DOHH2 (cell line): Measurements from ENCODE around the gene ADCY3.

Experiments used
- H3F3A ChIP-seq: fragments of 200-600 bp; sonication (generic), shearing (Covaris generic); 2 replicates; pipeline ENCODE4 v1.6.0; 2016; ENCODE audit warnings: antibody characterized with exemption, mild to moderate bottlenecking; ENCODE audit not compliant: control insufficient read depth, insufficient read depth
- H3K27ac ChIP-seq: fragments of 200-600 bp; sonication (generic); 2 replicates; pipeline ENCODE4 v1.5.1; 2014; ENCODE audit warnings: low read depth, mild to moderate bottlenecking, low read length, moderate library complexity
- H3K27me3 ChIP-seq: fragments of 200-600 bp; sonication (generic); 2 replicates; pipeline ENCODE4 v1.6.1; 2014; ENCODE audit warnings: mild to moderate bottlenecking, low read length, mixed read lengths; ENCODE audit not compliant: control insufficient read depth
- H3K36me3 ChIP-seq: fragments of 200-600 bp; sonication (generic); 2 replicates; pipeline ENCODE4 v1.6.1; 2014; ENCODE audit warnings: mild to moderate bottlenecking, low read length, moderate library complexity, mixed read lengths; ENCODE audit not compliant: control insufficient read depth
- H3K4me1 ChIP-seq: fragments of 200-600 bp; sonication (generic); 2 replicates; pipeline ENCODE4 v1.6.1; 2014; ENCODE audit warnings: mild to moderate bottlenecking, low read length, mixed read lengths; ENCODE audit not compliant: control insufficient read depth
- H3K4me2 ChIP-seq: fragments of 200-600 bp; sonication (generic); 2 replicates; pipeline ENCODE4 v1.6.0; 2014; ENCODE audit warnings: mild to moderate bottlenecking, low read length, moderate library complexity
- H3K4me3 ChIP-seq: fragments of 200-600 bp; sonication (generic); 2 replicates; pipeline ENCODE4 v1.5.1; 2014; ENCODE audit warnings: mild to moderate bottlenecking, low read length, mixed read lengths
- H3K79me2 ChIP-seq: fragments of 200-600 bp; sonication (generic); 2 replicates; pipeline ENCODE4 v1.6.1; 2014; ENCODE audit warnings: mild to moderate bottlenecking, low read length, mixed read lengths; ENCODE audit not compliant: control insufficient read depth
- H3K9me2 ChIP-seq: fragments of 200-600 bp; sonication (generic); replicated peaks from 2 replicates; pipeline ENCODE4 v1.6.1; 2014; ENCODE audit warnings: mild to moderate bottlenecking, low read length, mixed read lengths; ENCODE audit not compliant: control insufficient read depth
- H3K9me3 ChIP-seq: fragments of 200-600 bp; sonication (generic); 2 replicates; pipeline ENCODE4 v1.6.1; 2014; ENCODE audit warnings: antibody characterized with exemption, low read length, mixed read lengths; ENCODE audit not compliant: control insufficient read depth, insufficient read depth
- H4K20me1 ChIP-seq: fragments of 200-600 bp; sonication (generic); 2 replicates; pipeline ENCODE4 v1.6.0; 2014; ENCODE audit warnings: low read depth, mild to moderate bottlenecking, antibody characterized with exemption, low read length, moderate library complexity; ENCODE audit not compliant: control insufficient read depth, insufficient read depth
- CTCF ChIP-seq: fragments of 200-600 bp; sonication (generic); IDR thresholded peaks from one replicate; pipeline ENCODE4 v1.5.1; 2014; ENCODE audit warnings: antibody characterized with exemption, mild to moderate bottlenecking, low read depth, low read length; ENCODE audit not compliant: poor library complexity, severe bottlenecking
- EZH2phosphoT487 ChIP-seq: fragments of 200-600 bp; sonication (generic); IDR thresholded peaks from 2 replicates; pipeline ENCODE4 v1.6.1; 2017; ENCODE audit warnings: borderline replicate concordance, mild to moderate bottlenecking, antibody characterized with exemption, low read length, moderate library complexity, mixed read lengths

The ADCY3 gene

GRCh38 chr2:24918326-24919036, 1.6 kb downstream of the ADCY3 start:
- Histone ChIP-seq H4K20me1 (peaks cover 19% of the 10 kb centered on the region; the same call in 1 of the 2 replicates), H3K9me2 (no peaks in the 10 kb centered on the region), H3K79me2 (peaks cover 67% of the 10 kb centered on the region), H3K9me3 (no peaks in the 10 kb centered on the region), H3K4me2 (peak overlapping the region; percentile 100), H3K4me3 (peak overlapping the region; percentile 100), H3K27ac (no peak overlapping the region), H3K36me3 (peaks cover 55% of the 10 kb centered on the region), H3K4me1 (peaks cover 37% of the 10 kb centered on the region), H3F3A (0 out of 2 replicates have a peak, but pooled peaks cover 2% of the 10 kb centered on the region), H3K27me3 (no peaks in the 10 kb centered on the region)
- TF ChIP-seq EZH2phosphoT487 (no peak), CTCF (no peak)

- no peaks in the 10 kb centered on the region for H3K27me3 ChIP-seq
- H3K9me2 ChIP-seq = no peaks in the 10 kb centered on the region
- peaks cover 62% of the 10 kb centered on the region for H3K36me3 ChIP-seq
- H3F3A ChIP-seq = 0 out of 2 replicates have a peak, but pooled peaks cover 2% of the 10 kb centered on the region
- peaks cover 19% of the 10 kb centered on the region; the same call in 1 of the 2 replicates for H4K20me1 ChIP-seq
- H3K4me1 ChIP-seq = peaks cover 37% of the 10 kb centered on the region
- H3K4me2 ChIP-seq = peak overlapping the region; percentile 100
- peaks cover 73% of the 10 kb centered on the region for H3K79me2 ChIP-seq
- TF ChIP-seq CTCF (no peak), EZH2phosphoT487 (no peak)
- H3K4me3 ChIP-seq = peak overlapping the region; percentile 100
- no peaks in the 10 kb centered on the region for H3K9me3 ChIP-seq
- H3K27ac ChIP-seq = no peak overlapping the region
Measured at GRCh38 chr2:24917731-24918325, 2.2 kb downstream of the ADCY3 start.

- Histone ChIP-seq H3K4me1 (peaks cover 37% of the 10 kb centered on the region), H3K36me3 (peaks cover 69% of the 10 kb centered on the region), H3K79me2 (peaks cover 81% of the 10 kb centered on the region), H3K4me2 (peak overlapping the region; percentile 100), H3K27ac (no peak overlapping the region), H3F3A (0 out of 2 replicates have a peak, but pooled peaks cover 2% of the 10 kb centered on the region), H3K27me3 (no peaks in the 10 kb centered on the region), H3K9me3 (no peaks in the 10 kb centered on the region), H3K9me2 (no peaks in the 10 kb centered on the region), H4K20me1 (peaks cover 19% of the 10 kb centered on the region; the same call in 1 of the 2 replicates), H3K4me3 (peak overlapping the region; percentile 100)
- TF ChIP-seq CTCF (no peak), EZH2phosphoT487 (no peak)
Measured at GRCh38 chr2:24917086-24917485, 3.0 kb downstream of the ADCY3 start.
